ENCODE data around the gene KRTAP10-11.
"Not testable (repeated sequence)": the region's sequence is repeated elsewhere in the genome, so short reads cannot be mapped to it uniquely, and the experiment has no call there.

The KRTAP10-11 gene

DNA sequence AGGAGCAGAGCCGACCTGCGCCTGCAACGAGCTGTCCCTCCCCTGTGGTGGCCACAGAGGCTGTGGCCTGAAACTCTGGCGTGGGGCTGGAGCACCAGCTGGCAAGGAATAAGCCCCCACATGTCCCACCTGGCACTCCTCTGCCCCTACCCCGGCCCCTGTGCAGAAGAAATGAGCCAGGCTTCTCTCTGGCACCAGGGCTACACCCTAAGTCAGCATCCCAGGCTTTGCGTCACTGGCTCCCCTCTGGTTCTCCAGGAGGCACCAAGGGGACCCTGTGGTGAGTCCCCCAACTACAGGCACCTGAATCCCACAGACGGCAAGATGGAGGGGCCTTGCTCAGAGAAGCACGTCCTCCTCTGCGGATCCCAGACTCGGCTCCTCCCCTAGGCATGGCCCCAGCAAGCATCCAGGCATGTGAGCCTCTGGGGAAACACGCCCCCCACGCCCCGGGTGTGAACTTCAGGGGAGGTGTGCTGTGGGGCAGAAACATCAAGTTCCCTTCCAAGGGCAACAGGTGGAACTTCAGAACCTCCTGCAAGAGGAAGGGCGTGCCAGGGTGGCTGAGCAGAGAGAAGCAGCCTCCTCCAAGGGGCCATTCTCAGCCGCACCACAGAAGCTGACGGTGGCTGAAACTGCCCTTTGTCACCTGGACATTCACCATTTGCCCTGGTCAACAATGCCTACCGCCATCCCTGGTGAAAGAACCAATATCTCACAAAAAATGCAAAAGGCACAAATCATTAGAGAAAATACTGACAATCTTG, 42.9 kb upstream of the KRTAP10-11 start:
- TF ChIP-seq, protein P1, sequence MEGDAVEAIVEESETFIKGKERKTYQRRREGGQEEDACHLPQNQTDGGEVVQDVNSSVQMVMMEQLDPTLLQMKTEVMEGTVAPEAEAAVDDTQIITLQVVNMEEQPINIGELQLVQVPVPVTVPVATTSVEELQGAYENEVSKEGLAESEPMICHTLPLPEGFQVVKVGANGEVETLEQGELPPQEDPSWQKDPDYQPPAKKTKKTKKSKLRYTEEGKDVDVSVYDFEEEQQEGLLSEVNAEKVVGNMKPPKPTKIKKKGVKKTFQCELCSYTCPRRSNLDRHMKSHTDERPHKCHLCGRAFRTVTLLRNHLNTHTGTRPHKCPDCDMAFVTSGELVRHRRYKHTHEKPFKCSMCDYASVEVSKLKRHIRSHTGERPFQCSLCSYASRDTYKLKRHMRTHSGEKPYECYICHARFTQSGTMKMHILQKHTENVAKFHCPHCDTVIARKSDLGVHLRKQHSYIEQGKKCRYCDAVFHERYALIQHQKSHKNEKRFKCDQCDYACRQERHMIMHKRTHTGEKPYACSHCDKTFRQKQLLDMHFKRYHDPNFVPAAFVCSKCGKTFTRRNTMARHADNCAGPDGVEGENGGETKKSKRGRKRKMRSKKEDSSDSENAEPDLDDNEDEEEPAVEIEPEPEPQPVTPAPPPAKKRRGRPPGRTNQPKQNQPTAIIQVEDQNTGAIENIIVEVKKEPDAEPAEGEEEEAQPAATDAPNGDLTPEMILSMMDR (IDR thresholded peaks at IDR 0.05; ENCODE audit: insufficient read depth, missing control alignments), result no peak
- DNase-seq (ENCODE audit: insufficient read length, low spot score) (no peak), FAIRE-seq (no peak)

DNA sequence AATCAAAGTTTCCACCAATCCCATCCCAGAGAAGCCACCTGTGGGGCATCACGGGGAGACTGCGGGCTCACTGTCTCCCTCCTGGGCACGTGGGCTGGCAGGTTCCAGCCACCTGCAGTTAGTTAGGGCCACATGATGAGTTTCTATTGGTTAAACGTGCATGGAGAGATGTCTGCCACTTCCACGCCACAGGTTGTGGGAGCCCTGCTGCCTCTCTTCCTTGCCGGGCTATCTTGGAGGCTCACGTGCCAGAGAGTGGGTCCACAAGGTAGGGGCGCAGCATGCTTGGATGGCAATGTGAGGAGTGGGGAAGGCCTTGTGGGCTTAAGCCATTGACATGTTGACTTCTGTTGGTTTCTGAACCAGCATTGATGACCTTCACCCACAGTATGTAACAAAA, 42.3 kb upstream of the KRTAP10-11 start:
- FAIRE-seq, result no peak
- TF ChIP-seq, protein P1 (IDR thresholded peaks at IDR 0.05; ENCODE audit: insufficient read depth, missing control alignments), result no peak

GRCh38 chr21:44606495-44606894, 39.7 kb upstream of the KRTAP10-11 start:
- FAIRE-seq, result no peak
- TF ChIP-seq, protein P1 (IDR thresholded peaks at IDR 0.05; ENCODE audit: insufficient read depth, missing control alignments), result no peak
- no peak for DNase-seq (ENCODE audit: insufficient read length, low spot score)

More for the DNA sequence above, 42.3 kb upstream of the KRTAP10-11 start:
- no peak for DNase-seq (ENCODE audit: insufficient read length, low spot score)

DNA sequence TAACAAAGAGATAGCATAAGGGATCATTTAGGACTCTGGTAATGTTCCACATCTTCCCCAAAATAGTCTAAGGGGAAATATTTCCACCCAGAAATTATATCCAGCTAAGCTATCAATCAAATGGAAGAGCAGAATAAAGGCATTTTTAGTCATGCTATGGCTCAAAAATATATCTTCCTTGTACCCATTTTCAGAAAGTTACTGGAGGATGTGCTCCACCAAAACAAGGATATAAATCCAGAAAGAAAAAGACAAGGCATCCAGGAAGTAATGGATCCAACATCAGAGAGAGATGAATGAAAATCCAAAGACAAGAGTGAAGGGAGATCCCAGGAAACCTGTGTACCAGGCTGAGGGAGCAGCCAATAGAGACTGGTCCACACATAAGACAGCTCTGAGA, 37.0 kb upstream of the KRTAP10-11 start:
- FAIRE-seq (no peak), DNase-seq (ENCODE audit: insufficient read length, low spot score) (no peak)
- TF ChIP-seq, protein P1 (IDR thresholded peaks at IDR 0.05; ENCODE audit: insufficient read depth, missing control alignments), result no peak

- not testable (repeated sequence) for DNase-seq (ENCODE audit: insufficient read length, low spot score); FAIRE-seq
These were observed 35.9 kb upstream of the KRTAP10-11 start for GRCh38 chr21:44610157-44610843.

GRCh38 chr21:44611551-44611950, 34.7 kb upstream of the KRTAP10-11 start:
- DNase-seq (ENCODE audit: insufficient read length, low spot score) (no peak), FAIRE-seq (no peak)
- TF ChIP-seq, protein P1 (IDR thresholded peaks at IDR 0.05; ENCODE audit: insufficient read depth, missing control alignments), result no peak

DNA sequence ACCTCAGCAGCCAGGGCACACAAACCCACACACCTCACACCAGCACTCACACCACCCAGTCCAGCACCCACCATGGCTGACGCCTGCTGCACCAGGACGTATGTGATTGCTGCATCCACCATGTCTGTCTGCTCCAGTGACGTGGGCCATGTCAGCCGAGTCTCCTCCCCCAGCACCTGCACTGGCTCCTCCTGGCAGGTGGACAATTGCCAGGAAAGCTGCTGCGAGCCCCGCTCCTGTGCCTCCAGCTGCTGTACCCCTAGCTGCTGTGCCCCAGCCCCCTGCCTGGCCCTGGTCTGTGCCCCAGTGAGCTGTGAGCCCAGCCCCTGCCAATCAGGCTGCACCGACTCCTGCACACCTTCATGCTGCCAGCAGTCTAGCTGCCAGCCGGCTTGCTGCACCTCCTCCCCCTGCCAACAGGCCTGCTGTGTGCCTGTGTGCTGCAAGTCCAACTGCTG, 34.2 kb upstream of the KRTAP10-11 start, which contains the start of gene KRTAP10-8:
TSS of gene KRTAP10-8 (plus strand) at position 51 of the 458 bp plus-strand sequence. CDS start at position 73, 22 bp downstream.
- DNase-seq (ENCODE audit: insufficient read length, low spot score) (no peak), FAIRE-seq (no peak)
- TF ChIP-seq, protein P1 (IDR thresholded peaks at IDR 0.05; ENCODE audit: insufficient read depth, missing control alignments), result no peak

All from D721Med (cell line).